Type B pancreatic cell (in vitro differentiated cells): Measurements from ENCODE around the gene CEL. TPM values are rescaled to one million over a fixed set of nuclear protein-coding genes. Genes with fewer than 3 reads are reported as not detected.
"Not testable (repeated sequence)": the region's sequence is repeated elsewhere in the genome, so short reads cannot be mapped to it uniquely, and the experiment has no call there.

Source experiments
- DNase-seq: peaks from one replicate; pipeline ENCODE4 v3.0.0; 2021; ENCODE audit warnings: mixed read lengths; ENCODE audit not compliant: unreplicated experiment; ENCODE audit errors: extremely low spot score
- H3K27ac Mint-ChIP-seq: 2 replicates; pipeline ENCODE4 v1.8.0; 2021; ENCODE audit warnings: mild to moderate bottlenecking, mixed read lengths
- H3K27me3 Mint-ChIP-seq: 2 replicates; pipeline ENCODE4 v1.8.0; 2021; ENCODE audit warnings: mixed read lengths
- H3K36me3 Mint-ChIP-seq: 2 replicates; pipeline ENCODE4 v1.8.0; 2021; ENCODE audit warnings: mixed read lengths
- H3K4me1 Mint-ChIP-seq: one replicate; pipeline ENCODE4 v1.8.0; 2021; ENCODE audit warnings: mixed read lengths; ENCODE audit not compliant: unreplicated experiment
- H3K4me3 Mint-ChIP-seq: 2 replicates; pipeline ENCODE4 v1.8.0; 2021; ENCODE audit warnings: mild to moderate bottlenecking, mixed read lengths
- H3K9me3 Mint-ChIP-seq: 2 replicates; pipeline ENCODE4 v1.8.0; 2021; ENCODE audit warnings: mixed read lengths
- CTCF ChIP-seq: fragments of 200-600 bp; sonication (generic); conservative IDR thresholded peaks from 2 replicates; pipeline ENCODE4 v1.5.0; 2021; ENCODE audit warnings: antibody characterized with exemption, mild to moderate bottlenecking
- total RNA-seq: library from RNA; stranded (reverse); gene quantifications from 2 replicates; pipeline ENCODE4 v1.2.1, GENCODE V29; 2021; ENCODE audit warnings: low replicate concordance

Gene CEL
- total RNA-seq, 1 donor from 2014 or later: 4.9 TPM

GRCh38 chr9:133035669-133036068 is 26.1 kb upstream of the CEL start:
- H3K36me3 Mint-ChIP-seq: peaks cover 46% of the 10 kb centered on the region

GRCh38 chr9:133037775-133038515 is 23.8 kb upstream of the CEL start:
- DNase-seq: no peak
- Mint-ChIP-seq H3K4me3 (no peak overlapping the region), H3K4me1 (peaks cover 11% of the 10 kb centered on the region), H3K9me3 (no peaks in the 10 kb centered on the region), H3K27ac (no peak overlapping the region), H3K27me3 (no peaks in the 10 kb centered on the region), H3K36me3 (peaks cover 37% of the 10 kb centered on the region)
- TF ChIP-seq CTCF: no peak

More at GRCh38 chr9:133035669-133036068, 26.1 kb upstream of the CEL start:
- H3K27ac Mint-ChIP-seq: no peak overlapping the region
- H3K4me3 Mint-ChIP-seq: no peak overlapping the region
- no peak for TF ChIP-seq CTCF
- H3K9me3 Mint-ChIP-seq: no peaks in the 10 kb centered on the region
- DNase-seq: no peak
- no peaks in the 10 kb centered on the region for H3K27me3 Mint-ChIP-seq
- peaks cover 24% of the 10 kb centered on the region for H3K4me1 Mint-ChIP-seq

GRCh38 chr9:133040892-133041479 is 20.8 kb upstream of the CEL start:
- not testable (repeated sequence) for H3K4me1 Mint-ChIP-seq, H3K27ac Mint-ChIP-seq, H3K9me3 Mint-ChIP-seq, H3K4me3 Mint-ChIP-seq, H3K27me3 Mint-ChIP-seq, DNase-seq
- peak; percentile 75 for TF ChIP-seq CTCF
- peaks cover 33% of the 10 kb centered on the region for H3K36me3 Mint-ChIP-seq

- peaks cover 27% of the 10 kb centered on the region for H3K36me3 Mint-ChIP-seq
- no peaks in the 10 kb centered on the region for H3K9me3 Mint-ChIP-seq
- DNase-seq: no peak
- no peak overlapping the region for H3K4me3 Mint-ChIP-seq
- H3K27me3 Mint-ChIP-seq: no peaks in the 10 kb centered on the region
- H3K27ac Mint-ChIP-seq: no peak overlapping the region
- peaks cover 4% of the 10 kb centered on the region for H3K4me1 Mint-ChIP-seq
- TF ChIP-seq CTCF: no peak
Measured at GRCh38 chr9:133041958-133042357, 19.8 kb upstream of the CEL start.

- TF ChIP-seq CTCF: no peak
- DNase-seq: no peak
- Mint-ChIP-seq H3K27ac (no peak overlapping the region), H3K36me3 (peaks cover 30% of the 10 kb centered on the region), H3K4me1 (peaks cover 4% of the 10 kb centered on the region), H3K4me3 (no peak overlapping the region), H3K27me3 (no peaks in the 10 kb centered on the region), H3K9me3 (no peaks in the 10 kb centered on the region)
Measured at GRCh38 chr9:133042676-133043075, 19.1 kb upstream of the CEL start.
